Hepatocyte (in vitro differentiated cells): Measurements from ENCODE around the gene CR2. TPM values are rescaled to one million over a fixed set of nuclear protein-coding genes. Genes with fewer than 3 reads are reported as not detected.

Experiments
- DNase-seq: peaks from one replicate; pipeline ENCODE4 v3.0.0-alpha.2; 2016; ENCODE audit warnings: low spot score
- H2AFZ ChIP-seq: fragments of 200-600 bp; sonication (generic); 2 replicates; pipeline ENCODE4 v1.6.0; 2016; ENCODE audit warnings: antibody characterized with exemption, mild to moderate bottlenecking
- H3K27ac ChIP-seq: fragments of 200-600 bp; sonication (generic); 2 replicates; pipeline ENCODE4 v1.5.1; 2016; ENCODE audit warnings: mild to moderate bottlenecking
- H3K27me3 ChIP-seq: fragments of 200-600 bp; sonication (generic); 2 replicates; pipeline ENCODE4 v1.6.1; 2016
- H3K36me3 ChIP-seq: fragments of 200-600 bp; sonication (generic); replicated peaks from 2 replicates; pipeline ENCODE4 v1.5.1; 2016; ENCODE audit warnings: low read depth; ENCODE audit not compliant: insufficient read depth
- H3K4me1 ChIP-seq: fragments of 200-600 bp; sonication (generic); 2 replicates; pipeline ENCODE4 v1.5.1; 2016; ENCODE audit warnings: mild to moderate bottlenecking, moderate library complexity; ENCODE audit not compliant: insufficient read depth
- H3K4me2 ChIP-seq: fragments of 200-600 bp; sonication (generic); 2 replicates; pipeline ENCODE4 v1.6.0; 2016
- H3K4me3 ChIP-seq: fragments of 200-600 bp; sonication (generic); 2 replicates; pipeline ENCODE4 v1.5.1; 2016; ENCODE audit warnings: mild to moderate bottlenecking
- H3K79me2 ChIP-seq: fragments of 200-600 bp; sonication (generic); 2 replicates; pipeline ENCODE4 v1.6.0; 2017; ENCODE audit warnings: mild to moderate bottlenecking
- H3K9me2 ChIP-seq: fragments of 200-600 bp; sonication (generic); replicated peaks from 2 replicates; pipeline ENCODE4 v1.6.0; 2017; ENCODE audit warnings: mild to moderate bottlenecking; ENCODE audit not compliant: insufficient read depth
- H3K9me3 ChIP-seq: fragments of 200-600 bp; sonication (generic); 2 replicates; pipeline ENCODE4 v1.5.1; 2016; ENCODE audit warnings: low read depth, mild to moderate bottlenecking
- H4K20me1 ChIP-seq: fragments of 200-600 bp; sonication (generic); 2 replicates; pipeline ENCODE4 v1.6.0; 2016; ENCODE audit warnings: mild to moderate bottlenecking; ENCODE audit not compliant: insufficient read depth, poor library complexity, severe bottlenecking
- CTCF ChIP-seq: fragments of 200-600 bp; sonication (generic); IDR thresholded peaks from 2 replicates; pipeline ENCODE4 v1.5.1; 2016; ENCODE audit warnings: antibody characterized with exemption, mild to moderate bottlenecking; ENCODE audit not compliant: poor library complexity
- EZH2 ChIP-seq: fragments of 200-600 bp; sonication (generic); IDR thresholded peaks from 2 replicates; pipeline ENCODE4 v1.6.1; 2016; ENCODE audit warnings: antibody characterized with exemption, mild to moderate bottlenecking, borderline replicate concordance
- EZH2phosphoT487 ChIP-seq: fragments of 200-600 bp; sonication (generic); IDR thresholded peaks from one replicate; pipeline ENCODE4 v1.6.1; 2018; ENCODE audit warnings: antibody characterized with exemption, mild to moderate bottlenecking, low read depth, moderate library complexity; ENCODE audit not compliant: unreplicated experiment, severe bottlenecking
- WGBS: methylation state at CpG from one replicate; pipeline ENCODE4 v1.1.6; 2016; ENCODE audit warnings: low lambda C conversion rate; ENCODE audit errors: missing lambda C conversion rate; 5-methylcytosine and 5-hydroxymethylcytosine counted together
- polyA plus RNA-seq: library from polyadenylated mRNA; unstranded; fragments of >200 nt; fragmentation: Nextera tagmentation; extraction: Ambion mirVana; gene quantifications from 2 replicates; pipeline ENCODE4 v1.2.1, GENCODE V29; 2016
- total RNA-seq: library from RNA; depleted of rRNA; stranded (reverse); fragments of >200 nt; gene quantifications from 2 replicates; pipeline ENCODE4 v1.2.3, GENCODE V29; 2014

The CR2 gene
- total and polyA plus RNA-seq, 2 experiments from 2014 or later: 0.17 TPM; not detected in 1

GRCh38 chr1:207407655-207408260 is 46.4 kb upstream of the CR2 start:
- 31% methylated on average over 1 of the region's 1 CpG for WGBS
- TF ChIP-seq CTCF (no peak), EZH2phosphoT487 (no peak), EZH2 (no peak)
- H3K36me3 ChIP-seq: no peaks in the 10 kb centered on the region
- DNase-seq: no peak
- H3K4me3 ChIP-seq: no peak overlapping the region
- no peak overlapping the region for H2AFZ ChIP-seq
- no peaks in the 10 kb centered on the region for H3K9me3 ChIP-seq
- no peak overlapping the region for H3K4me2 ChIP-seq
- H3K27ac ChIP-seq: no peak overlapping the region
- H3K9me2 ChIP-seq: no peaks in the 10 kb centered on the region
- no peaks in the 10 kb centered on the region for H3K4me1 ChIP-seq
- H3K27me3 ChIP-seq: no peaks in the 10 kb centered on the region
- no peaks in the 10 kb centered on the region for H3K79me2 ChIP-seq
- H4K20me1 ChIP-seq: no peaks in the 10 kb centered on the region

- H3K36me3 ChIP-seq: no peaks in the 10 kb centered on the region
- H3K9me3 ChIP-seq: no peaks in the 10 kb centered on the region
- H3K27ac ChIP-seq: no peak overlapping the region
- no peak for TF ChIP-seq EZH2
- TF ChIP-seq CTCF: no peak
- no peak for TF ChIP-seq EZH2phosphoT487
- WGBS: 79% methylated on average over 2 of the region's 2 CpGs
- H3K4me1 ChIP-seq: no peaks in the 10 kb centered on the region
- H3K4me3 ChIP-seq: no peak overlapping the region
- no peaks in the 10 kb centered on the region for H4K20me1 ChIP-seq
- no peaks in the 10 kb centered on the region for H3K79me2 ChIP-seq
- H3K4me2 ChIP-seq: no peak overlapping the region
- H2AFZ ChIP-seq: no peak overlapping the region
- H3K9me2 ChIP-seq: no peaks in the 10 kb centered on the region
- no peak for DNase-seq
- H3K27me3 ChIP-seq: no peaks in the 10 kb centered on the region
Observed at GRCh38 chr1:207412845-207413244, 41.3 kb upstream of the CR2 start.

- TF ChIP-seq EZH2: no peak
- TF ChIP-seq EZH2phosphoT487: no peak
- TF ChIP-seq CTCF: no peak
- no peaks in the 10 kb centered on the region for H3K79me2 ChIP-seq
- H3K4me2 ChIP-seq: no peak overlapping the region
- no peaks in the 10 kb centered on the region for H3K4me1 ChIP-seq
- H4K20me1 ChIP-seq: no peaks in the 10 kb centered on the region
- WGBS: 76% methylated on average over 4 of the region's 4 CpGs
- H3K4me3 ChIP-seq: no peak overlapping the region
- no peak overlapping the region for H2AFZ ChIP-seq
- H3K27me3 ChIP-seq: no peaks in the 10 kb centered on the region
- H3K9me3 ChIP-seq: no peaks in the 10 kb centered on the region
- no peak for DNase-seq
- no peak overlapping the region for H3K27ac ChIP-seq
- no peaks in the 10 kb centered on the region for H3K9me2 ChIP-seq
- H3K36me3 ChIP-seq: no peaks in the 10 kb centered on the region
Observed at GRCh38 chr1:207414606-207415108, 39.5 kb upstream of the CR2 start.
